DLD1 (cell line): ENCODE data around the gene MECP2.

Experiments
- in situ Hi-C: cut with HindIII; loops from 2 replicates; pipeline ENCODE4 v1.10.0; 2017; ENCODE audit warnings: low sequenced_read_pairs

The MECP2 gene

GRCh38 chrX:154116426-154117211 is 19.1 kb upstream of the MECP2 start:
- in situ Hi-C loops = no loop called here

- in situ Hi-C loops = no loop called here
These were observed 18.2 kb upstream of the MECP2 start for GRCh38 chrX:154115750-154116149.

- in situ Hi-C loops = no loop called here
These were observed 17.6 kb upstream of the MECP2 start for GRCh38 chrX:154115071-154115470.

- in situ Hi-C loops = no loop called here
These were observed 17.1 kb upstream of the MECP2 start for GRCh38 chrX:154114652-154115051.

- in situ Hi-C loops = no loop called here
These were observed 16.2 kb upstream of the MECP2 start for GRCh38 chrX:154113729-154114128.

- in situ Hi-C loops = no loop called here
These were observed 1.0 kb upstream of the MECP2 start for GRCh38 chrX:154098551-154098950.

- in situ Hi-C loops = no loop called here
These were observed 421 bp downstream of the MECP2 start for GRCh38 chrX:154097003-154097588.

- in situ Hi-C loops = no loop called here
These were observed 1.1 kb downstream of the MECP2 start for GRCh38 chrX:154096140-154097002.

GRCh38 chrX:154094833-154095232 is 2.7 kb downstream of the MECP2 start:
- in situ Hi-C loops = no loop called here

- in situ Hi-C loops = no loop called here
These were observed 3.6 kb downstream of the MECP2 start for GRCh38 chrX:154093965-154094364.

GRCh38 chrX:154092371-154092770 is 5.1 kb downstream of the MECP2 start:
- in situ Hi-C loops = no loop called here

- in situ Hi-C loops = no loop called here
These were observed 5.8 kb downstream of the MECP2 start for GRCh38 chrX:154091678-154092077.

- in situ Hi-C loops = no loop called here
These were observed 6.8 kb downstream of the MECP2 start for GRCh38 chrX:154090731-154091130.

GRCh38 chrX:154084449-154085300 is 12.8 kb downstream of the MECP2 start:
- in situ Hi-C loops = no loop called here

GRCh38 chrX:154083126-154083517 is 14.4 kb downstream of the MECP2 start:
- in situ Hi-C loops = no loop called here

GRCh38 chrX:154082396-154083125 is 15.0 kb downstream of the MECP2 start:
- in situ Hi-C loops = no loop called here

GRCh38 chrX:154077101-154077500 is 20.4 kb downstream of the MECP2 start:
- in situ Hi-C loops = no loop called here

- in situ Hi-C loops = no loop called here
These were observed 23.3 kb downstream of the MECP2 start for GRCh38 chrX:154074199-154074598.

GRCh38 chrX:154072192-154072591 is 25.3 kb downstream of the MECP2 start:
- in situ Hi-C loops = no loop called here

GRCh38 chrX:154068560-154068959 is 29.0 kb downstream of the MECP2 start:
- in situ Hi-C loops = no loop called here
